Measurements from ENCODE around the gene HSH2D. TPM values are rescaled to one million over a fixed set of nuclear protein-coding genes. Genes with fewer than 3 reads are reported as not detected.

The HSH2D gene
- total RNA-seq, 4 donors from 2014 or later, result 1.0 to 5.8 (median 1.6) TPM

DNA sequence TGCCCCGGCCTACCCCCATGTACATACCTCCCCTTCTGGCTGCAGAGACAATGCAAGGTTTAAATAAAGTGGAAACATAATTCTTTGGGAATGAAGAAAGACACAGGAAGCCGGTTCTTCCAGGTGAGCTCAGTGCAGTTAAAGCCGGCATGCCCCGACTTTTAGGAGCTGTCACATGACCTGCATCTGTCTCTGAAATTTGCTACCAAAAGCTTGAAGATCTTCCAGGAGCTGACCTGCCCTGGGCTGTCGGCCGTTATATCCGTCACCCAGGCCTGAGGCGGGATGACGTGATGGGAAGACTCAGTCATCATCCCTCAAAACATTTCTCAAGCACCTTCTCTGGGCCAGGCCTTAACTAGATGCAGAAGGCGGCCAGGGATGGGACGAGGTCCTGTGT is 21.5 kb upstream of the HSH2D start:
- TF ChIP-seq, protein P1, sequence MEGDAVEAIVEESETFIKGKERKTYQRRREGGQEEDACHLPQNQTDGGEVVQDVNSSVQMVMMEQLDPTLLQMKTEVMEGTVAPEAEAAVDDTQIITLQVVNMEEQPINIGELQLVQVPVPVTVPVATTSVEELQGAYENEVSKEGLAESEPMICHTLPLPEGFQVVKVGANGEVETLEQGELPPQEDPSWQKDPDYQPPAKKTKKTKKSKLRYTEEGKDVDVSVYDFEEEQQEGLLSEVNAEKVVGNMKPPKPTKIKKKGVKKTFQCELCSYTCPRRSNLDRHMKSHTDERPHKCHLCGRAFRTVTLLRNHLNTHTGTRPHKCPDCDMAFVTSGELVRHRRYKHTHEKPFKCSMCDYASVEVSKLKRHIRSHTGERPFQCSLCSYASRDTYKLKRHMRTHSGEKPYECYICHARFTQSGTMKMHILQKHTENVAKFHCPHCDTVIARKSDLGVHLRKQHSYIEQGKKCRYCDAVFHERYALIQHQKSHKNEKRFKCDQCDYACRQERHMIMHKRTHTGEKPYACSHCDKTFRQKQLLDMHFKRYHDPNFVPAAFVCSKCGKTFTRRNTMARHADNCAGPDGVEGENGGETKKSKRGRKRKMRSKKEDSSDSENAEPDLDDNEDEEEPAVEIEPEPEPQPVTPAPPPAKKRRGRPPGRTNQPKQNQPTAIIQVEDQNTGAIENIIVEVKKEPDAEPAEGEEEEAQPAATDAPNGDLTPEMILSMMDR (IDR thresholded peaks at IDR 0.05), result no peak
- no peak for ATAC-seq (ENCODE audit: low FRiP score)
- DNase-seq (ENCODE audit: low spot score), result no peak

DNA sequence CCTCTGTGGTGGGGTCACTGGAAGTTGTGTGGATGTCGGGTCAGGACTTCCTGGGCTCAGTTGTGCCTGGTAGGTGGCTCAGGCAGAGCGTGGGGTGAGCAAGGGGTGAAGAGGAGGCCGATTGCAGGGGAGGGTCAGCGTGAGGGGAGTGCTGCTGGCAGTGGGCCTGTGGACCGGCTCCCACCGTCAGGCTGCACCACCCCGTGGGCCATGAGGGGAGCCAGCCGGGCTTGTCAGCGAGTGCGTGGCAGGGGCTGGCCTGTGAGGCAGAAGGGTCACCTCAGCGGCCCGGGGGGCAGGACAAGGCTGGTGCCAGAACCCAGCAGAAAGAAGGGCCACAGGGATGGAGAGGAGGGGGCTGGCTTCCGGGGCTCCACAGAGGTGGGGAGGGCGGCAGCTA is 18.5 kb upstream of the HSH2D start:
- TF ChIP-seq, protein P1 (IDR thresholded peaks at IDR 0.05), result no peak
- ATAC-seq (ENCODE audit: low FRiP score) (no peak), DNase-seq (ENCODE audit: low spot score) (no peak)

DNA sequence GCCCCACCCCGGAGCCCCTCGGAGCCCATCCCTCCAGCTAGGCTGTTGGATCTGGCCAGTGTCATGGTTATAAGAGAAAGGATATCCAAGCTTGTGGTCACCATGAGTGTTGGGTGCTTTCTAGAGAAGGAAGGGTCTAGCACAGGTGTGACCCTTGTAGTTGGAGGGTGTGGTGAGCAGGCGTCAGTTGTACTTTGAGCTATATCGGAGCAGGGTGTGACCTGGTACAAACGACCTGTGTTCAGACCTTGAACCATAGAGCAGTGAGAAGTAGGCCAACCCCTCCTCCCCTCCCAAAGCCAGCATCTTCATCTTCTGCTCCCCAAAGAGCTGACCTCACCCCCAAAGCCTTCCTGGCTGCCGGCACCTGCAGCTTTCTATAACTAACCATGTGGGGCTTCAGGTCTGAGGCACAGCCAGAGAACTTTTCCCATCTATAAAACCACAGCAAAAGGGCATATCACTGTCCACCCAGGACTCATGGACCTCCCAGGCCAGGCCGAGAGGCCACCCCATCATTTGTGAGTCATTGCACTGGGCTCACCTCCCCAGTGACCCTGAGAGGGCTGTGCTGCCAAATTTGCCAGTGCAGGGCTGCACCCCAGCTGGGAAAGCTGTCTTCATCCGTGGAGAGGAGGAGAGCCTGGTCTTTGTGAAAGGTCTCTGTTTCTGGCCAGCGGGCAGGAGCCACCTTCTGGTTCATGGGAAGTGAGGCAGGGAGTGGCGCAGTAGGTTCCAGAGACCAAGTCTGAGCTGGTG is 17.6 kb upstream of the HSH2D start:
- ATAC-seq (ENCODE audit: low FRiP score) (no peak), DNase-seq (ENCODE audit: low spot score) (no peak)
- TF ChIP-seq, protein P1 (IDR thresholded peaks at IDR 0.05), result no peak

GRCh38 chr19:16127080-16127479 is 16.4 kb upstream of the HSH2D start:
- ATAC-seq (ENCODE audit: low FRiP score), result no peak
- TF ChIP-seq, protein P1 (IDR thresholded peaks at IDR 0.05), result no peak
- no peak for DNase-seq (ENCODE audit: low spot score)

- no peak for DNase-seq (ENCODE audit: low spot score)
- TF ChIP-seq, protein P1 (IDR thresholded peaks at IDR 0.05), result no peak
- ATAC-seq (ENCODE audit: low FRiP score), result no peak
These were observed 15.6 kb upstream of the HSH2D start for GRCh38 chr19:16127776-16128371.

DNA sequence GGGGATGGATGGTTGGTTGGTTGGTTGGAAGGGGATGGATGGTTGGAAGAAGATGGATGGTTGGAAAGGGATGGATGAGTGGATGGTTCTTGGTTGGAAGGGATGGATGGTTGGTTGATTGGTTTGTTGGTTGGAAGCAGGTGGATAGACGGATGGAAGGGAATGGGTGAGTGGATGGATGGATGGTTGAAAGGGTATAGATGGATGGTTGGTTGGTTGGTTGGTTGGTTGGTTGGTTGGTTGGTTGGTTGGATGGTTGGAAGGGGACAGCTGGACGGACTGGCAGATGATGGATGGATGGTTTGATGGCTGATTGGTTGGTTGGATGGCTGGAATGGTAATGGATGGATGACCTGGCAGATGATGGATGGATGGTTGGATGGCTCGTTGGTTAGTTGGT is 11.8 kb upstream of the HSH2D start:
- TF ChIP-seq, protein P1 (IDR thresholded peaks at IDR 0.05), result no peak
- ATAC-seq (ENCODE audit: low FRiP score) (no peak), DNase-seq (ENCODE audit: low spot score) (no peak)

DNA sequence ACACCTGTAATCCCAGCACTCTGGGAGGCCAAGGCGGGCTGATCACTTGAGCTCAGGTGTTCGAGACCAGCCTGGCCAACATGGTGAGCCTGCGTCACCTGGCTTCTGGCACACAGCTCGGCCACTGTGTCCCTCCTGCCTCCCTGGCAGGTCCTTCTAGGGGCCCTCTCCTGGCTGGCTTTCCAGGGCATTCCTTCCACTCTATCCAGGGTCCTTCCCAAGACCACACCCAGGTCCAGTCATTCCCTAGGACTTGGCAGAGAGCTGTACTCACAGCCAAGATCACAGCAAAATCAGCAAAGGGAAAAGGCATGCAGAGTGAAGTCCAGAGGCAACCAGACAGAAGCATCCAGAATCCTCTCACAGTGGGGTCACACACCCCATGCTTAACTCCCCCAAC is 9.7 kb upstream of the HSH2D start:
- TF ChIP-seq, protein P1 (IDR thresholded peaks at IDR 0.05), result no peak
- no peak for ATAC-seq (ENCODE audit: low FRiP score)
- DNase-seq (ENCODE audit: low spot score), result no peak

Data from omental fat pad (tissue), 4 donors.